ENCODE measurements around the gene EMC1.

- TF ChIP-seq FOXM1 (IDR thresholded peaks at IDR 0.05; ENCODE audit: borderline replicate concordance, low read depth) (no peak), YY1 (IDR thresholded peaks at IDR 0.05; ENCODE audit: low read depth) (no peak), EP300 (IDR thresholded peaks at IDR 0.05; ENCODE audit: borderline replicate concordance) (no peak), REST (IDR thresholded peaks at IDR 0.05; ENCODE audit: low read depth) (no peak), TAF1 (IDR thresholded peaks at IDR 0.05; ENCODE audit: low read depth) (no peak), CEBPB (IDR thresholded peaks at IDR 0.05) (no peak), CREB1 (IDR thresholded peaks at IDR 0.05; ENCODE audit: low read depth) (no peak), TCF12 (IDR thresholded peaks at IDR 0.05; ENCODE audit: low read depth) (no peak), MAX (IDR thresholded peaks at IDR 0.05) (no peak), EGR1 (IDR thresholded peaks at IDR 0.05) (no peak), RAD21 (IDR thresholded peaks at IDR 0.05; ENCODE audit: low read depth) (no peak), ZBTB7A (IDR thresholded peaks at IDR 0.05; ENCODE audit: low read depth) (no peak), USF1 (IDR thresholded peaks at IDR 0.05) (no peak)
These were observed 23.3 kb upstream of the EMC1 start for GRCh38 chr1:19274636-19275035.
